K562 (cell line): ENCODE data around the gene OSBPL1A. TPM values are rescaled to one million over a fixed set of nuclear protein-coding genes. Genes with fewer than 3 reads are reported as not detected.

Experiments used
- ATAC-seq: fragments of 200-7000 bp; cut with Tn5 transposase; 3 replicates; pipeline ENCODE4 v1.9.1; 2020; ENCODE audit warnings: moderate library complexity
- BruUV-seq: library from RNA; stranded (reverse); fragments of 400-500 nt; replicated peaks from 2 replicates; lab custom pipeline; 2021; lab: Mats Ljungman, UMichigan
- CTCF ChIA-PET: fragments of 300-600 bp; formaldehyde crosslinking; extraction: SDS; loops from one replicate; lab custom pipeline; 2021; ENCODE audit warnings: low intra/inter-chr PET ratio; lab: Yijun Ruan, JAX
- POLR2A ChIA-PET: fragments of 300-600, 350-650 bp; sonication (Branson Sonifier 250); formaldehyde crosslinking; extraction: SDS; loops from one replicate; lab custom pipeline; 2021; ENCODE audit warnings: antibody characterized with exemption, inconsistent platforms; lab: Yijun Ruan, JAX
- DNase-seq, 4 experiments: peaks; one replicate each; pipeline versions ENCODE4 v3.0.0 to v3.0.0-alpha.2; 2011 to 2018; ENCODE audit warnings: low spot score in 3 of 4, mixed read lengths in 3 of 4; ENCODE audit errors: extremely low read depth in 1 of 4
- FAIRE-seq: peaks from 2 replicates; lab custom pipeline; 2011; peaks lifted over from hg19 to GRCh38; lab: Jason Lieb, UNC
- H2AFZ ChIP-seq: 2 replicates; pipeline ENCODE4 v1.6.0; 2011; ENCODE audit warnings: low read depth, low read length, control low read depth, inconsistent platforms
- H3K27ac ChIP-seq: fragments of 200-600 bp; 3 replicates; pipeline ENCODE4 v1.8.0; 2011; ENCODE audit warnings: low read depth, mild to moderate bottlenecking, control low read depth, inconsistent platforms, low read length, moderate library complexity, mixed read lengths; ENCODE audit errors: extremely low read depth
- H3K27me3 ChIP-seq, 2 experiments: fragments of 300-600 bp in 1 of 2; 2 replicates in 1 of 2; 3 replicates in 1 of 2; pipeline versions ENCODE4 v1.6.0 to v1.8.0; 2011; ENCODE audit warnings: inconsistent platforms in 2 of 2, low read length in 2 of 2, mild to moderate bottlenecking in 1 of 2, mixed read lengths in 1 of 2, moderate library complexity in 1 of 2; ENCODE audit not compliant: control insufficient read depth in 2 of 2, insufficient read depth in 2 of 2
- H3K36me3 ChIP-seq: fragments of 300-600 bp; 3 replicates; pipeline ENCODE4 v1.8.0; 2011; ENCODE audit warnings: mild to moderate bottlenecking, low read length, inconsistent platforms; ENCODE audit not compliant: control insufficient read depth, insufficient read depth
- H3K4me1 ChIP-seq, 2 experiments: fragments of 200-600 bp in 1 of 2; replicated peaks in 1 of 2; 2 replicates in 1 of 2; 3 replicates in 1 of 2; pipeline versions ENCODE4 v1.5.1 to v1.8.0; 2011; ENCODE audit warnings: inconsistent platforms in 2 of 2, low read length in 2 of 2, mild to moderate bottlenecking in 1 of 2, mixed read lengths in 1 of 2, moderate library complexity in 1 of 2; ENCODE audit not compliant: control insufficient read depth in 2 of 2, insufficient read depth in 2 of 2
- H3K4me2 ChIP-seq: 2 replicates; pipeline ENCODE4 v1.6.1; 2011; ENCODE audit warnings: low read length, control low read depth, inconsistent platforms, mixed read lengths; ENCODE audit not compliant: insufficient read depth
- H3K4me3 ChIP-seq: fragments of 200-600 bp; sonication (generic), shearing (Covaris generic); 2 replicates; pipeline ENCODE4 v1.5.1; 2016; ENCODE audit warnings: control low read depth, inconsistent platforms
- H3K79me2 ChIP-seq: fragments of 200-600 bp; 3 replicates; pipeline ENCODE4 v1.8.0; 2011; ENCODE audit warnings: low read length, inconsistent platforms; ENCODE audit not compliant: control insufficient read depth, insufficient read depth
- H3K9ac ChIP-seq, 2 experiments: 2 replicates each; pipeline versions ENCODE4 v1.6.0 to v1.6.1; 2011; ENCODE audit warnings: low read depth in 2 of 2, low read length in 2 of 2, control low read depth in 1 of 2, inconsistent platforms in 1 of 2, mild to moderate bottlenecking in 1 of 2, mixed read lengths in 1 of 2; ENCODE audit not compliant: insufficient read depth in 1 of 2
- H3K9me1 ChIP-seq: one replicate; pipeline ENCODE4 v1.6.0; 2011; ENCODE audit warnings: inconsistent platforms, mild to moderate bottlenecking, low read length, moderate library complexity; ENCODE audit not compliant: control insufficient read depth, insufficient read depth
- H3K9me3 ChIP-seq: replicated peaks from 2 replicates; pipeline ENCODE4 v1.5.1; 2011; ENCODE audit warnings: low read depth, low read length, inconsistent platforms; ENCODE audit not compliant: control insufficient read depth, insufficient read depth
- H4K20me1 ChIP-seq: replicated peaks from 2 replicates; pipeline ENCODE4 v1.6.1; 2011; ENCODE audit warnings: low read length, inconsistent platforms, mixed read lengths; ENCODE audit not compliant: control insufficient read depth, insufficient read depth
- KDM5B ChIP-seq: fragments of 200-600 bp; sonication (generic); IDR thresholded peaks from 2 replicates; pipeline ENCODE4 v1.6.1; 2012; ENCODE audit warnings: low read depth, mild to moderate bottlenecking, moderate library complexity, low read length, control low read depth, inconsistent platforms; ENCODE audit not compliant: insufficient replicate concordance
- NFE2 ChIP-seq: IDR thresholded peaks from 2 replicates; pipeline ENCODE4 v1.6.1; 2014; ENCODE audit warnings: antibody characterized with exemption, low read depth
- RAD21 ChIP-seq, 2 experiments: fragments of 250-450 bp in 1 of 2; fragments of 450-650 bp in 1 of 2; sonication (Bioruptor Pico) in 1 of 2; formaldehyde crosslinking in 1 of 2; IDR thresholded peaks in 1 of 2; conservative IDR thresholded peaks in 1 of 2; 2 replicates each; pipeline versions ENCODE4 v1.4.0 to v1.8.0; 2020 to 2022; ENCODE audit warnings: mild to moderate bottlenecking in 2 of 2, moderate library complexity in 1 of 2
- SMARCC2 ChIP-seq: fragments of 450-650 bp; IDR thresholded peaks from 2 replicates; pipeline ENCODE4 v1.6.1; 2017; ENCODE audit warnings: antibody characterized with exemption, moderate library complexity, mild to moderate bottlenecking, low read depth
- ZNF174 ChIP-seq: fragments of 250-450 bp; sonication (Bioruptor Pico); IDR thresholded peaks from 2 replicates; pipeline ENCODE4 v1.4.0; 2020; ENCODE audit warnings: mild to moderate bottlenecking
- ZNF280A ChIP-seq: fragments of 450-650 bp; IDR thresholded peaks from 2 replicates; pipeline ENCODE4 v1.6.1; 2018; ENCODE audit warnings: mild to moderate bottlenecking, low read depth; ENCODE audit not compliant: partially characterized antibody
- ZNF695 ChIP-seq: fragments of 450-650 bp; formaldehyde crosslinking; IDR thresholded peaks from 2 replicates; pipeline ENCODE4 v1.4.0; 2020; ENCODE audit warnings: mild to moderate bottlenecking, moderate library complexity
- ZNF696 ChIP-seq: fragments of 250-450 bp; sonication (Bioruptor Pico); conservative IDR thresholded peaks from 2 replicates; pipeline ENCODE4 v1.4.0; 2020; ENCODE audit warnings: mild to moderate bottlenecking, moderate library complexity
- WGBS: fragments of 100-300 bp; shearing (Covaris generic); methylation state at CpG from one replicate; pipeline ENCODE4 v1.1.6; 2016; ENCODE audit warnings: low coverage, mixed read lengths; ENCODE audit not compliant: insufficient coverage; ENCODE audit errors: missing lambda C conversion rate; 5-methylcytosine and 5-hydroxymethylcytosine counted together
- in situ Hi-C: fragments of 300-500 bp; cut with MboI; formaldehyde crosslinking; loops from 4 replicates; pipeline ENCODE4 v1.15.0; 2018; ENCODE audit warnings: inconsistent platforms, mixed read lengths
- intact Hi-C: fragments of 100-400 bp; cut with micrococcal nuclease; formaldehyde crosslinking; loops from 2 replicates; pipeline ENCODE4 v1.14.2; 2022
- polyA plus RNA-seq, 8 experiments: library from polyadenylated mRNA; depleted of rRNA in 4 of 8; stranded (reverse) in 5 of 8; unstranded in 3 of 8; fragments of >200 nt; fragmentation: Nextera tagmentation in 2 of 8; fragmentation: Illumina TruSeq in 1 of 8; extraction: Ambion mirVana in 2 of 8; extraction: Trizol in 1 of 8; gene quantifications; 2 replicates each; pipeline versions ENCODE4 v1.2.1 to v1.2.3, GENCODE V29; 2011 to 2014; ENCODE audit warnings: inconsistent platforms in 1 of 8, missing spikeins in 1 of 8
- total RNA-seq, 7 experiments: library from RNA; depleted of rRNA in 6 of 7; stranded (reverse); fragments of >200 nt in 6 of 7; fragmentation: Illumina TruSeq in 2 of 7; extraction: Trizol in 2 of 7; gene quantifications; 2 replicates each; pipeline versions ENCODE4 v1.2.1 to v1.2.3, GENCODE V29; 2011 to 2021; ENCODE audit warnings: low replicate concordance in 1 of 7
- TF ChIP-seq, protein P1 (sequence below): fragments of 250-450 bp; sonication (Bioruptor Pico); IDR thresholded peaks from 2 replicates; pipeline ENCODE4 v1.5.0; 2020; ENCODE audit warnings: mild to moderate bottlenecking

OSBPL1A gene
- total and polyA plus RNA-seq, 9 of the 15 experiments (the other 6 are each of a cell fraction or from before 2014, with no cell fraction given), result 0.40 to 0.49 TPM; not detected in 7

GRCh38 chr18:24417480-24417879 is 19.9 kb upstream of the OSBPL1A start:
- in situ Hi-C loops (no loop called here), intact Hi-C loops (no loop called here)
- no peak for FAIRE-seq
- peaks cover 16 to 18% of the 10 kb centered on the region in 2 experiments; a peak in 3 of 5 replicates for H3K27me3 ChIP-seq
- ChIA-PET POLR2A (no interaction called here), CTCF (no interaction called here)
- no peak overlapping the region for H3K4me3 ChIP-seq
- ATAC-seq, result no peak
- no peak overlapping the region for H2AFZ ChIP-seq
- WGBS, result 3% methylated on average over 3 of the region's 3 CpGs
- H3K27ac ChIP-seq, result no peak overlapping the region
- H3K36me3 ChIP-seq, result no peaks in the 10 kb centered on the region
- no peaks in the 10 kb centered on the region for H4K20me1 ChIP-seq
- no peak for DNase-seq
- H3K4me1 ChIP-seq, result no peaks in the 10 kb centered on the region
- no peaks in the 10 kb centered on the region for H3K9me3 ChIP-seq
- H3K79me2 ChIP-seq, result no peaks in the 10 kb centered on the region
- no TSS peak for BruUV-seq
- no peak overlapping the region for H3K4me2 ChIP-seq
- no peak overlapping the region for H3K9ac ChIP-seq
- TF ChIP-seq SMARCC2, result no peak
- no peaks in the 10 kb centered on the region for H3K9me1 ChIP-seq

DNA sequence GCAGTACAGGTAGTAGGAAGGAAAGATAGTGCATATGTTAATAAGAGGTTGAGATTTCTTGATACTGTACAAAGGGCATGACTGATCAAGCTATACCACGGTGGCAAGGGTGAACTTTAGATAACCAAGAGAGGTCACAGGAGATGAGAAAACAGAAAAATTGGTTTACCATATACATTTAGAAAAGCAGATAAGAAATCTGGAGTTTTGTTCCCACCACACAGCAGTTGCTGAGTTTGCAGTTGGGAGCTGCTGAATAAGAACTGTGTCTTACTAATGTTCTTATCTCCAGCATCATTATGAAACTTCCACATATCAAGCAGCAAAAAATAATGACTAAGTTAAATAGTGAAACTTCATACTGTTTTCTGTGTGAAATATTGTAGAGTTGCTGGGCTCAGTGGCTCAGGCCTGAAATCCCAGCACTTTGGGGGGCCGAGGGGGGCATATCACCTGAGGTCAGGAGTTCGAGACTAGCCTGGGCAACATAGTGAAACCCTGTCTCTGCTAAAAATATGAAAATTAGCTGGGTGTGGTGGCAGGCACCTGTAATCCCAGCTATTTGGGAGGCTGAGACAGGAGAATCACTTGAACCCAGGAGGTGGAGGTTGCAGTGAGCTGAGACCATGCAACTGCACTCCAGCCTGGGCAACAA is 16.9 kb upstream of the OSBPL1A start:
- in situ Hi-C loops (no loop called here), intact Hi-C loops (no loop called here)
- ATAC-seq, result no peak
- H4K20me1 ChIP-seq, result no peaks in the 10 kb centered on the region
- ChIA-PET CTCF (no interaction called here), POLR2A (interaction anchor here (1.4 to 2.1 kb wide), 2 partner anchors 12 to 13 kb away, joined by 4 to 7 read pairs; partner anchors contain the start of gene IMPACT)
- DNase-seq, result no peak
- peaks cover 9 to 12% of the 10 kb centered on the region in 2 experiments; a peak in 3 of 5 replicates for H3K27me3 ChIP-seq
- H3K9me1 ChIP-seq, result no peaks in the 10 kb centered on the region
- FAIRE-seq, result no peak
- no TSS peak for BruUV-seq
- H3K36me3 ChIP-seq, result no peaks in the 10 kb centered on the region
- 0% methylated on average over 3 of the region's 3 CpGs for WGBS
- H3K79me2 ChIP-seq, result no peaks in the 10 kb centered on the region
- H3K9ac ChIP-seq, result no peak overlapping the region
- no peak overlapping the region for H3K27ac ChIP-seq
- H2AFZ ChIP-seq, result no peak overlapping the region
- H3K4me2 ChIP-seq, result no peak overlapping the region
- H3K9me3 ChIP-seq, result no peaks in the 10 kb centered on the region
- no peaks in the 10 kb centered on the region for H3K4me1 ChIP-seq
- no peak overlapping the region for H3K4me3 ChIP-seq
- TF ChIP-seq ZNF280A (no peak), ZNF696 (CRISPR knock-in tag) (no peak), RAD21 (CRISPR knock-in tag; conservative IDR thresholded peaks at IDR 0.05 in 1 of 2, IDR thresholded peaks at IDR 0.05 in 1 of 2) (no peak), ZNF695 (CRISPR knock-in tag) (no peak), ZNF174 (CRISPR knock-in tag) (no peak), NFE2 (no peak), KDM5B (no peak)
- TF ChIP-seq, protein P1, sequence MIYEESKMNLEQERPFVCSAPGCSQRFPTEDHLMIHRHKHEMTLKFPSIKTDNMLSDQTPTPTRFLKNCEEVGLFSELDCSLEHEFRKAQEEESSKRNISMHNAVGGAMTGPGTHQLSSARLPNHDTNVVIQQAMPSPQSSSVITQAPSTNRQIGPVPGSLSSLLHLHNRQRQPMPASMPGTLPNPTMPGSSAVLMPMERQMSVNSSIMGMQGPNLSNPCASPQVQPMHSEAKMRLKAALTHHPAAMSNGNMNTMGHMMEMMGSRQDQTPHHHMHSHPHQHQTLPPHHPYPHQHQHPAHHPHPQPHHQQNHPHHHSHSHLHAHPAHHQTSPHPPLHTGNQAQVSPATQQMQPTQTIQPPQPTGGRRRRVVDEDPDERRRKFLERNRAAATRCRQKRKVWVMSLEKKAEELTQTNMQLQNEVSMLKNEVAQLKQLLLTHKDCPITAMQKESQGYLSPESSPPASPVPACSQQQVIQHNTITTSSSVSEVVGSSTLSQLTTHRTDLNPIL (CRISPR knock-in tag), result no peak
